ENCODE measurements around the gene STXBP1. TPM values are rescaled to one million over a fixed set of nuclear protein-coding genes. Genes with fewer than 3 reads are reported as not detected.
A peak's percentile ranks its signal among the peaks of the same experiment; 100 is the strongest.

Gene STXBP1
- total and polyA plus RNA-seq, 2 experiments from 2014 or later: 27.0 to 95.5 TPM

GRCh38 chr9:127693697-127694096 lies 81.6 kb downstream of the STXBP1 start:
- no peak overlapping the region for H3K4me3 ChIP-seq
- H3K36me3 ChIP-seq: peaks cover 4% of the 10 kb centered on the region
- no peak overlapping the region for H3K27ac ChIP-seq
- no peak for DNase-seq (ENCODE audit: low read depth in 1 of 2, low spot score in 1 of 2)
- H3K27me3 ChIP-seq: no peaks in the 10 kb centered on the region
- no peaks in the 10 kb centered on the region for H3K4me1 ChIP-seq (ENCODE audit: low read depth)
- no peak for TF ChIP-seq CTCF (IDR thresholded peaks at IDR 0.05; ENCODE audit: low read depth, low read length)
- no peaks in the 10 kb centered on the region for H3K9me3 ChIP-seq (ENCODE audit: low read depth)

GRCh38 chr9:127694890-127695720 lies 83.0 kb downstream of the STXBP1 start:
- no peaks in the 10 kb centered on the region for H3K9me3 ChIP-seq (ENCODE audit: low read depth)
- no peaks in the 10 kb centered on the region for H3K4me1 ChIP-seq (ENCODE audit: low read depth)
- DNase-seq (ENCODE audit: low read depth in 1 of 2, low spot score in 1 of 2): no peak
- TF ChIP-seq CTCF (IDR thresholded peaks at IDR 0.05; ENCODE audit: low read depth, low read length): no peak
- no peak overlapping the region for H3K27ac ChIP-seq
- H3K4me3 ChIP-seq: no peak overlapping the region
- H3K27me3 ChIP-seq: no peaks in the 10 kb centered on the region
- peaks cover 4% of the 10 kb centered on the region for H3K36me3 ChIP-seq

GRCh38 chr9:127697575-127697974 lies 85.5 kb downstream of the STXBP1 start:
- H3K27ac ChIP-seq: no peak overlapping the region
- no peaks in the 10 kb centered on the region for H3K27me3 ChIP-seq
- DNase-seq (ENCODE audit: low read depth in 1 of 2, low spot score in 1 of 2): no peak
- no peaks in the 10 kb centered on the region for H3K9me3 ChIP-seq (ENCODE audit: low read depth)
- TF ChIP-seq CTCF (IDR thresholded peaks at IDR 0.05; ENCODE audit: low read depth, low read length): no peak
- H3K4me3 ChIP-seq: no peak overlapping the region
- H3K36me3 ChIP-seq: no peaks in the 10 kb centered on the region
- H3K4me1 ChIP-seq (ENCODE audit: low read depth): no peaks in the 10 kb centered on the region

- TF ChIP-seq CTCF (IDR thresholded peaks at IDR 0.05; ENCODE audit: low read depth, low read length): no peak
- no peak for DNase-seq (ENCODE audit: low read depth in 1 of 2, low spot score in 1 of 2)
- Histone ChIP-seq H3K4me1 (ENCODE audit: low read depth) (no peaks in the 10 kb centered on the region), H3K9me3 (ENCODE audit: low read depth) (no peaks in the 10 kb centered on the region), H3K27me3 (no peaks in the 10 kb centered on the region), H3K4me3 (no peak overlapping the region), H3K36me3 (no peaks in the 10 kb centered on the region), H3K27ac (no peak overlapping the region)
Observed at GRCh38 chr9:127698386-127698785, 86.3 kb downstream of the STXBP1 start.

- Histone ChIP-seq H3K4me1 (ENCODE audit: low read depth) (no peaks in the 10 kb centered on the region), H3K27ac (peak overlapping the region; percentile 17), H3K36me3 (no peaks in the 10 kb centered on the region), H3K27me3 (no peaks in the 10 kb centered on the region), H3K4me3 (peak overlapping the region; percentile 6), H3K9me3 (ENCODE audit: low read depth) (no peaks in the 10 kb centered on the region)
- TF ChIP-seq CTCF (IDR thresholded peaks at IDR 0.05; ENCODE audit: low read depth, low read length): no peak
- peak; percentile 95 to 99 for DNase-seq (ENCODE audit: low read depth in 1 of 2, low spot score in 1 of 2)
Observed at GRCh38 chr9:127698985-127699670, 87.1 kb downstream of the STXBP1 start.
